Stimulated activated CD4-positive, alpha-beta T cell treated with anti-CD3 and anti-CD28 coated beads, TNF-alpha, amount 100 ng/mL, for 24 hours (primary cell): ENCODE data around the gene CHN1.

ENCODE experiments used
- DNase-seq, 3 experiments: peaks; one replicate each; pipeline ENCODE4 v3.0.0-alpha.2; 2020; ENCODE audit warnings: low read depth in 3 of 3

The CHN1 gene

DNA sequence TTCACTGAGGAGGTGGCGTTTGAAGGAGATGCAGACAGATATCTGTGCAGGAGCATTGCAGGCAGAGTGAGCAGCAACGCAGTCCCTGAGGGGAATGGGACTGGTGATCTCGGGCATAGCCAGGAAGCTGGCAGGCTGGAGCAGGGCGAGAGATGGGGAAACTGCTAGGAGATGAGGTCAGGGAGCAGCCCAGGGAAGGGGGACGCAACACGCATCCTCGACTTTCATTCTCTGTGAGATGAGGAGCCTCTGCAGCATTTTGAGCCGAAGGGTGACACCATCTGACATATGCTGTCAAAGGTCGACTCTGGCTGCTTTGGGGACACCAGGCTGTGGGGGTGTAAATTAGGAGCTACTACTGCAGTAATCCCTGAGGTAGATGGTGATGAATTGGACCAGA, 236.6 kb downstream of the CHN1 start:
- DNase-seq, result no peak

DNA sequence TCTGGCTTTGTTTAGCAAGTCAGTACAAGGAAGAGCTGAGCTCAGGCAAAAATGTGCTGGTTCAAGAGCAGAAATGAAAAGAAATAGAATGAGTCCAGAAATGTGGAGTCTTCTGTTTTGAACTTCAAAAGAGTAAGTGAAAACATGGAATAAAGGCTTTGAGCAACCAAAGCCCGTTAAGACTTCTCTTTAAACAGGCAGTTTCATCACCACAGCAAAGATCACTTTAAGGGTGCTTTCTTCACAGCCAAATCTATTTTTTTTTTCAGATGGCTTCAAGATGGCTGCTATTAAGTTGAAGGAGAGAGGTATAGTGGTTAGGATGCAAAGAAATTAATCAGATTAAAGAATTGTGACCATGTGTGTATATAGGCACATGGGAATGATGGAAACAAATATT, 238.9 kb downstream of the CHN1 start:
- no peak for DNase-seq

DNA sequence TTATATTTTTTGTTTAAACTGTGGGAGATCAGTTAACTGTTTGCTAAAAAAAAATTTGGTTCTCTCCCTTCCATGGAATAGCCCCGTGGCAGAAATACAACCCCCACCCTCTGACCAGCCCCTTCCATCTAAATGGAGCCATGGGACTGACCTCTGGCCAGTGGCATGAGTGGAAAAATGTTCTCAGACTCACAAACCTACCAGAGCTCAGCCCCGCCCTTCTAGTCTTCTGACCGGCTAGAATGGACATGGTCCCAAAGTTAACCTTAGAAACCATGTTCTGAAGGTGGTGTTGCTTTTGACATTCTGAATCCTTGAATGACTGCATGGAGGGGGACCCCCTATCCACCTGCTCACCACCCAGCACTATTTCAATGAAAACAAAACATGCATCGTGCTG, 239.6 kb downstream of the CHN1 start:
- DNase-seq, result no peak

DNA sequence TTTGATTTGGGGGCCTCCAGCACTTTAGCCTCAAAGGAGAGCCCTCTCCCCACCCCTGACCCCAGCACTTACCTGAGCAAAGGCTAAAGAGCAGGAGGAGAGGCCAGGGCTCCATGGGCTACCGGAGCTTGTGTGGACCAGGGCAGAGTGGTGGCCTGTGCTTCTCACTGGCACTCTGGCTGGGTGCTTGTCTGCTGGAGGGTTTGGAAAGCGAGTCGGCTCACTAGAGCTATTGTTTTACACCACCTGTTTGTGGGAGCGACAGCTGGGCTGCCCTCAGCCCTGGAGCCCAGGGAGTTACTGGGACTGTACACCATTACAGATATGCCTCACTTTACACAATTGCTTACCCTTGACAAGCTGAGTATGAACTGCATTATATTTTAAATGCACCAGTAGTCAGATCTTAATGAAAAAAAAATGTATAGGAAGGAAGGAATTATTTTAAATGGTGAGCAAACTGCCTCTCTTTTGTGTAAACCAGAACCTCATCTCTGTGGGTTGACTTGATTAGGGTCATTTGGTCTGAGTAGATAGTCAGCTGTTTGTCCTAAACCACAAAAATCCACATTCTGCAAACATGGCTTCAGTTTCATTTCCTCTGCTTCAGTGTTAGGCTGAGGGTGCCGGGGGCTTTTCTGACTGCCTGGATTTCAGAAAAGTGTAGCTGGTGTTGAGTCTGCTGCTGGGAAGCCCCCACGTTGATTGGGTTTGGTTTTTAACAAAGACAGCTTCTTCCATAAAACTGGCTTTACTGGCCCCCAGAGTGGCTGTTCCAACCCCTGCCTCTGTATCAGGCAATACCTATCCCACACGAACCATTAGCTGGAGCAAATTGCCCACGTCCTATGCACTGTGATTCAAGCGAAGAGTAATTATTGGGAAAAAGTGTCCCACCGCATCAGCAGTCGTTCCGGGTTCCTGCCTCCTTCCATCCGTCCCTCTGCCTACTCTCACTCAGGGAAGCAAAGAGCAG, 240.6 kb downstream of the CHN1 start, which contains the start of gene CHRNA1:
TSS of gene CHRNA1 (minus strand) at position 193 of the 976 bp plus-strand sequence. CDS start at position 115, 78 bp downstream.
- no peak for DNase-seq

- no peak for DNase-seq
Measured at GRCh38 chr2:174763780-174764179, 241.4 kb downstream of the CHN1 start.

DNA sequence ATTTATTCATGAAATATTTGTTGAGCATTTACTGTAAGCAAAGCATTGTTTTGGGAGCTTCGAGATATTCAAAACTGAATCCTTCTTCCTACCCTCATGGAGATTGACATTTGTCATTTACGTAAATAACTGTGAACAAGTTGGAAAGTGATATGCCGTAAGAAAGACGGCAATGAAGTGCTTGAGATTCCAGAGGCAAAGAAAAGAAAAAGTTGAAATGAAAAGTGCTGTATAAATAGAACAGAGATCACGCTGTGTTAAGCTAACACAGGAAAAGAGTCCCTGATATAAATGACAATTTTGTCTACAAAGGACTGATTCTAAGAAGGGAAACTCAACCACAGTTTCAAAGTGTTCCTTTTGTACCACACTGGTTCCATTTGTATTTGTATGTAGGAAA, 242.7 kb downstream of the CHN1 start:
- DNase-seq, result no peak

DNA sequence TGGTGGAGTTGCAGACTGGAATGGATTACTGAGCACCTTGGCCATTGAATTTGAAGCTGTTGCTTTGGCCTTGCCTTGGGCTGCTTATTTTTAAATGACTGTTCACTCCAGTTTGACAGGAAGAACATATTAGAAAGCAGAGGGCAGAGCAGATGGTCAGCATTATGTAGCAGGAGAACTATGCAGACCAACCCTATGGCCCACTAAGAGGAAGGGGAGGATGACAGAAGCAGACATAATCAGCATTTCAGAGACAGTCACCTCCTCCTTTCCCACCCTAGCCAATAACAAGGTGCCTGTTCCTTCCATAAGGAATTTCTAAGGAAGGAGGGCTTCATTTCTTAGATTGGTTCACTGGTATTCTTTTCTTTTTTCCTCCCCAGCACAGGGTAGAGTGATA, 243.3 kb downstream of the CHN1 start:
- no peak for DNase-seq

- DNase-seq, result no peak
Measured at GRCh38 chr2:174760845-174761473, 244.2 kb downstream of the CHN1 start.

- no peak for DNase-seq
Measured at GRCh38 chr2:174759381-174760065, 245.7 kb downstream of the CHN1 start.

DNA sequence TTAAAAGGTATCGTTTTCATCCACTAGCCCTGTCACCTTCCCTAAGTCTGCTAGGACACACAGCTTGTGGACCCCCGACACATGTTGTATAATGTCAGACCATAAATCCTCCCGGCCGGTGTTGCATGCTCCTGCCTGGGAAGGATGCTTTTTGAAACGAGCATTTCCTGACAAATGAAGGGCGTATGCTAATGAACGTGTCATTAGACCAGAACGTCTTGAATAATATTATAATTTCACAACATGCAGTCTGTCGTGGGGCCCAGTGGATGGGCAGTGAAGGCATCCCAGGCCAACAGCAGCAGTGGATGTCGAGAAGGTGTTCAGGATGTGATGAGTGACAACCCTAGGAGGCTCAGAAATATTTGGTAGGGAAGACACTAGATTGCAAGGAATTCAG, 248.4 kb downstream of the CHN1 start:
- DNase-seq, result no peak

GRCh38 chr2:174753038-174753633, 252.0 kb downstream of the CHN1 start:
- DNase-seq, result no peak

DNA sequence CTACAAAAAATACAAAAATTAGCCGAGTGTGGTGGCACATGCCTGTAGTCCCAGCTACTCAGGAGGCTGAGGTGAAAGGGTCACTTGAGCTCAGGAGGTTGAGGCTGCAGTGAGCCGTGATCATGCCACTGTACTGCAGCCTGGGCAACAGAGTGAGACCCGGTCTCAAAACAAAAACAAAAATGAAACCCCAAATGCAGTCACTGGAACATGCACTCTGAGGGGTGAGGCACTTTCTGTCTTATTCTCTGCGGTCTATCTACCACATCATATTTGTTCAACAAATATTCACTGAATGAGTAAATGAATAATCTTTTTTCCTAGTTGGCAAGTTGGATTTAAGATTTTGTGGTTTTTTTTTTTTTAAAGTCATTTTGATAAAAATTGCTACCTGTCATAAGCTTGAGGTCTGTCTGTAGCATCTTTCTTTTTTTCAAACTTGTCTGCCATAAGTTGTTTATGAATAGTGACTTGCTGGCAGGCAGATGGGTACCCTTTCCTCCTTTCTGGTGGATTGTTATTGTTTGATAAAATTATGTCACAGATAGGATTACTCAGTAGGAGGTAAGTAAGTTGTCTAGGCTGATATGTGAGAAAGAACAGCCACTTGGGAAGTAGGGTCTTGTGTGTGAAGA, 252.7 kb downstream of the CHN1 start:
- no peak for DNase-seq

DNA sequence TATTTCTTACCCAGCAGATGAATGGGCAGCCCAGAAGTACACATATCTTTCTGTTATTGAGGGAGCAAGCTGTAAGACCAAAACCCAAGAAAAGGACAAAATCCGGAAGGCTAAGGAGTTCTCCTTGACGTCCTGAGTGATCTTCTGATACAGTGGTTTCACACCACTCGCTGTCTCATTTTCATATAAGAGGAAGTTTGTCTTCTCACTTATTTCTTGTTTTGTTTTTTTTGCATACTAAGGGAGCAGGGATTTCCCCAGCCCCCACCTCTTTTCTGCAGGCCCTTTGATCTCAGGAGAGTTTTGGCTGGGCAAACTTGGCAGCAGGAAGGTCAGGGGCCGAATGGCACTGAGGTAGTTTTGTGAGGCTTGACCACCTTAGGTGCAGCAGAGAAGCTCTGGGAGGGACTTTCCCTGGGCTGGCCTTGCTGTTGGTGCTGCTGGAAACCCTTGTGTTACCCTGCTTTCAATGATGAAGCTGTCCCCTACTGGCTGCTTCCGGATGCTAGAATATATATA, 254.2 kb downstream of the CHN1 start:
- peak in 1 of 3 experiments; percentile 17 for DNase-seq

DNA sequence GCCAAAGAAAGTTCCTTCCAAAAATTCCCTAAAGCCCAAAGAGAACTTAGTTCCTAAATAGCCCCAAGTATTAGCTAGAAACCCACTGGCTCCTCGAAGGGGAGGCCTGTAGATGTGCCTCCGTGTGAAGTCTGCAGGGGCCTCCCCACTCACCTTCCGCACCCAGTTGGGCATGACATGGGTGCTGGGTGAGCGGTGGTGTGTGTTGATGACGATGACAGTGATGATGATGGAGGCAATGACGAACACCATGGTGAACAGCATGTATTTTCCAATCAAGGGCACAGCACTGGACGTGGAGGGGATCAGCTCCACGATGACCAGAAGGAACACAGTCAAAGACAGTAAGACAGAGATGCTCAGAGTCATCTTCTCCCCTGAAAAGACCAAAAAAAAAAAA, 255.4 kb downstream of the CHN1 start:
- no peak for DNase-seq

- DNase-seq, result peak; percentile 48 to 67 (median 58)
Measured at GRCh38 chr2:174748948-174749347, 256.2 kb downstream of the CHN1 start.
